ENCODE data around the gene REST. TPM values are rescaled to one million over a fixed set of nuclear protein-coding genes. Genes with fewer than 3 reads are reported as not detected.

Gene REST
- total RNA-seq, 1 donor, result 50.7 TPM

DNA sequence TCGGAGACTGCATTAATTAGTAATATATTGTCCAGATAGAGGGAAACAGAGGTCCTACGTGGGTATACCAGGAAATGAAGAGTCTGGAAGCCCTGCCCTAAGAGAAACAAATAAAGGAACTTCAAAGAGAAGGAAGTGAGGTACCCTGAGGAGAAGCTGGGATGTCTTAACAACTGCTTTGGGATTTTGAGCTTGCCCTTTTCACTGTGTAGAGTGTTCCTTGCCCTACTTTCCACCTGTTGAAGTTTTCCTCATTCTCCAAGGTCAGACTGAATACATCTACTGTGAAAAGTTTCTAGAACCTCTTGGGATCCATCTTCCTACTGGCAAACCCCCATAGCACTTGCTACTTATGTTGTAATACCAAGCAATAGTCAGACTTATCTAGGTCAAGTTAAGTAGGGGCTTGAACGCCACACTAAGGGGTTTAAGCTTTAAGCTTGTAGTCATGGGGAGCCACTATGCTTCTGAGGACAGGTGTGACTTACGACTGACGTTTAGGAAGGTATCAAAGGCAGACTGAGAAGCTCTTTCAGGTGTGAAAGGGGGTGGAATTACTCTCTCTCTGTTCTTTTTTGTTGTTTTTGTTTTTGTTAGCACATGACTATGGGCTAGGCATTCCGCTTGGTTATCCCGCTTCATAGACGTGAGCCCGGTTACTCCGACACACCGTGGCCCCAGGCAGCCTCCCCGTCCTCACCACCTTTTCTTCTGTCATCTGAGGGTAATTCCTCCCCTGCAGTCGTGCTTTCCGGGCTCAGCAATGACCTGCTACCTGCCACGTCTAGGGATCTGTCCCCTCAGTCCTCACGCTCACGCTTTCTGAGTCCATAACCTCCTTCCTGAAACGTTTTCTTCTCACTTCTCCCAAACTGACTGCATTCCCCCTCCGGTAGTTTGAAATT, 959 bp upstream of the REST start:
- DNase-seq (ENCODE audit: insufficient read length, low spot score, missing footprints), result peak; percentile 83
- Histone ChIP-seq H2AFZ (ENCODE audit: low read length) (peak overlapping the region; percentile 84), H3K4me3 (ENCODE audit: insufficient read depth, low read length) (peak overlapping the region; percentile 78), H3K79me2 (ENCODE audit: insufficient read depth, low read length) (peaks cover 25% of the 10 kb centered on the region), H3K27me3 (ENCODE audit: insufficient read depth, low read length) (peaks cover 14% of the 10 kb centered on the region), H3K27ac (ENCODE audit: low read depth, low read length) (no peak overlapping the region), H4K20me1 (ENCODE audit: insufficient read depth, low read length) (peaks cover 8% of the 10 kb centered on the region), H3K9me3 (ENCODE audit: low read depth, low read length) (no peaks in the 10 kb centered on the region), H3K36me3 (ENCODE audit: insufficient read depth, low read length) (peaks cover 5% of the 10 kb centered on the region), H3K4me2 (ENCODE audit: insufficient read depth, low read length) (peak overlapping the region; percentile 84), H3K4me1 (ENCODE audit: insufficient read depth, low read length) (peaks cover 17% of the 10 kb centered on the region)
- TF ChIP-seq, protein P1, sequence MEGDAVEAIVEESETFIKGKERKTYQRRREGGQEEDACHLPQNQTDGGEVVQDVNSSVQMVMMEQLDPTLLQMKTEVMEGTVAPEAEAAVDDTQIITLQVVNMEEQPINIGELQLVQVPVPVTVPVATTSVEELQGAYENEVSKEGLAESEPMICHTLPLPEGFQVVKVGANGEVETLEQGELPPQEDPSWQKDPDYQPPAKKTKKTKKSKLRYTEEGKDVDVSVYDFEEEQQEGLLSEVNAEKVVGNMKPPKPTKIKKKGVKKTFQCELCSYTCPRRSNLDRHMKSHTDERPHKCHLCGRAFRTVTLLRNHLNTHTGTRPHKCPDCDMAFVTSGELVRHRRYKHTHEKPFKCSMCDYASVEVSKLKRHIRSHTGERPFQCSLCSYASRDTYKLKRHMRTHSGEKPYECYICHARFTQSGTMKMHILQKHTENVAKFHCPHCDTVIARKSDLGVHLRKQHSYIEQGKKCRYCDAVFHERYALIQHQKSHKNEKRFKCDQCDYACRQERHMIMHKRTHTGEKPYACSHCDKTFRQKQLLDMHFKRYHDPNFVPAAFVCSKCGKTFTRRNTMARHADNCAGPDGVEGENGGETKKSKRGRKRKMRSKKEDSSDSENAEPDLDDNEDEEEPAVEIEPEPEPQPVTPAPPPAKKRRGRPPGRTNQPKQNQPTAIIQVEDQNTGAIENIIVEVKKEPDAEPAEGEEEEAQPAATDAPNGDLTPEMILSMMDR (IDR thresholded peaks at IDR 0.05; ENCODE audit: extremely low read depth, low read depth, low read length), result no peak

DNA sequence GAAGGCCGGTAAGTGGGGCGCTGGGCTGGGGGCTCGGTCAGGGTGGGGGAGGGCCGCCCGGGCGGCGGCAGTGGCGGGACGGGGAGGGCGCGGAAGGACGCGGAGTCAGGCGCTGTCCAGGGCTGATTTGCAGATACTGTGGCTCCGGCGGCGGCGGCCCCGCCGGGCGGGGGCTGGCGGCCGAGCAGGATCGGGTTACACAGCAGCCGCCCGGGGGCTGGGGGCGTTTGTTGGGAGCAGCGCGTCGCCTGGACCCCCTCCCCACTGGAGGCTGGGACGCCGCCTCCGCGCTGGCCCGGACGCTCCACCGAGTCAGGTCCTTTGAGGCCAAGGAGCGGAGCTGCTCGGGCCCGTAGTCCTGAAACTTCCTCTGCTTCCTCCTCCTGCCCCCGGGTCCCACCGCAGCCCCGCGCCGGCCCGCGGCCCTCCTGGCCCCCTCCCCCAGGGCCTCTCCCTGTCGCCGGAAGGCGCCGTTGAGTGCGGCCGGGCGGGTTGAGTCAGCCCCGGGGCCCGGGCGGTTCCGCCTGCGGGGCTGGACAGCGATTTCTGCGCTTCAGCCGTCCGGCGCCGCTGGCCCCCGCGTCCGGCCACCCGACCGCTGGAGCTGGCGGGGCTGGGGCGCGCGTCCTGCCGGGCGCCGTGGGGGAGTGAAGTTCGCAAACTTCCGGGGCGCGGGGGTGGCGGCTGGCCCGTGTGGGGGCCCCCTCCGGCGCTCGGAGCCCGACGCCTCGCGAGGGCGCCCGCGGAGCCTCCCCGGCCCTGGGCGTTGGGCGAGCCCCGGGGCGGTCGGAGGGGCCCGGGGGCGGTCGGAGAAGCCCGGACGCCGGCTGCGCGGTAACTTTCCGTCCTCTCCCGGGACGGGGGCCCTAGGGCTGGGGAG, 746 bp downstream of the REST start:
- TF ChIP-seq, protein P1 (IDR thresholded peaks at IDR 0.05; ENCODE audit: extremely low read depth, low read depth, low read length), result no peak
- H3K27ac ChIP-seq (ENCODE audit: low read depth, low read length), result peak overlapping the region; percentile 58
- peak overlapping the region; percentile 78 for H3K4me3 ChIP-seq (ENCODE audit: insufficient read depth, low read length)
- peak; percentile 99 for DNase-seq (ENCODE audit: insufficient read length, low spot score, missing footprints)
- peak overlapping the region; percentile 87 for H3K4me2 ChIP-seq (ENCODE audit: insufficient read depth, low read length)
- peaks cover 8% of the 10 kb centered on the region for H4K20me1 ChIP-seq (ENCODE audit: insufficient read depth, low read length)
- H3K9me3 ChIP-seq (ENCODE audit: low read depth, low read length), result no peaks in the 10 kb centered on the region
- H3K79me2 ChIP-seq (ENCODE audit: insufficient read depth, low read length), result peaks cover 42% of the 10 kb centered on the region
- peak overlapping the region; percentile 95 for H2AFZ ChIP-seq (ENCODE audit: low read length)
- H3K4me1 ChIP-seq (ENCODE audit: insufficient read depth, low read length), result peaks cover 17% of the 10 kb centered on the region
- H3K27me3 ChIP-seq (ENCODE audit: insufficient read depth, low read length), result peaks cover 12% of the 10 kb centered on the region
- peaks cover 5% of the 10 kb centered on the region for H3K36me3 ChIP-seq (ENCODE audit: insufficient read depth, low read length)

DNA sequence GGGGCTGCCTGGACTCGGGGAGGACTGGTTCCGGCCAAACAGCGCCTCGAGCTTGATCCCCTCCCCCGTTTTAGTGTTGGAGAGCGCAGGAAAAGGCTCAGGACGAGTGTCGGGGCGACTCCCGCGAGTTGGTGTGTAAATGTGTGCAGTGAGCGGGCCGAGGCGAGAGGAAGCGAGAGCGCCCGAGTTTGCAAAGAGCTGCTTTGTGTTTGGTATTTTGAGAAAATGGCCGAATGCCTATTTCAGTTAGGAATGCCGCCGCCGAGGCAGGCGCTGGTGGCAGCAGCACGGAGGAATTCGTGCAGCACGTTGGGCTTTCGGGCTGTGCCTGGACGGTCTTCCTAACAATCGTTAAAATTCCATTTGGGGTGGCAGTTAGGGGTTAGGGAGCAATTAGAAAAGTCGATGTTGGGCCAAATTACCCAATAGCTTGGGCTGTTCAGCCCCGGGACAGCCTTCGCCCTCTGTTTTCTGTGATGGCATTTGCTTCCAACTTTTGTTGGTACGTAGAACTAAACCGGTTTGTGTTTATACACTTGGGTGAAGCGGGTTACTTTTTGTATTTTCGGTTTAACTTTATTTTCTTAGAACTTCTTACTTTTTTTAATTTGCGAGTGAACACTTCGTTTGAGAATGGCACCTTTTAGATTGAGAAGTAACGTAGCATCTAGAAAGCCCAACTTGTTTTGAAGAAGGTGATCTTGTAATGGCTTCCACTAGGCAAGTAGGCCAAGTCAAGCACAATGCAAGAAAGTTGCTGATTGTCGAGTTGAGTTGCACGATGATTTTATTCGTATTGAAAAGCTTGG, 1.6 kb downstream of the REST start:
- peak overlapping the region; percentile 95 for H2AFZ ChIP-seq (ENCODE audit: low read length)
- H3K27me3 ChIP-seq (ENCODE audit: insufficient read depth, low read length), result peaks cover 11% of the 10 kb centered on the region
- peaks cover 17% of the 10 kb centered on the region for H3K4me1 ChIP-seq (ENCODE audit: insufficient read depth, low read length)
- peak; percentile 96 for DNase-seq (ENCODE audit: insufficient read length, low spot score, missing footprints)
- peaks cover 5% of the 10 kb centered on the region for H3K36me3 ChIP-seq (ENCODE audit: insufficient read depth, low read length)
- peak overlapping the region; percentile 87 for H3K4me2 ChIP-seq (ENCODE audit: insufficient read depth, low read length)
- H3K4me3 ChIP-seq (ENCODE audit: insufficient read depth, low read length), result peak overlapping the region; percentile 78
- H3K27ac ChIP-seq (ENCODE audit: low read depth, low read length), result peak overlapping the region; percentile 58
- peaks cover 50% of the 10 kb centered on the region for H3K79me2 ChIP-seq (ENCODE audit: insufficient read depth, low read length)
- TF ChIP-seq, protein P1 (IDR thresholded peaks at IDR 0.05; ENCODE audit: extremely low read depth, low read depth, low read length), result no peak
- no peaks in the 10 kb centered on the region for H3K9me3 ChIP-seq (ENCODE audit: low read depth, low read length)
- H4K20me1 ChIP-seq (ENCODE audit: insufficient read depth, low read length), result peaks cover 8% of the 10 kb centered on the region

Measured in osteoblast (primary cell).